GM12878 (cell line): ENCODE results near the gene SFXN5. TPM values are rescaled to one million over a fixed set of nuclear protein-coding genes. Genes with fewer than 3 reads are reported as not detected.

Experiments used
- ATAC-seq: fragments of 200-7000 bp; cut with Tn5 transposase; 3 replicates; pipeline ENCODE4 v1.9.1; 2020; ENCODE audit warnings: mild to moderate bottlenecking, moderate library complexity
- BruUV-seq: library from RNA; stranded (reverse); fragments of 400-500 nt; replicated peaks from 2 replicates; lab custom pipeline; 2021; lab: Mats Ljungman, UMichigan
- CTCF ChIA-PET: fragments of 300-600 bp; sonication (Branson Sonifier 250); formaldehyde crosslinking; extraction: SDS; loops from one replicate; lab custom pipeline; 2021; ENCODE audit warnings: inconsistent platforms; lab: Yijun Ruan, JAX
- POLR2A ChIA-PET: fragments of 350-600 bp; formaldehyde crosslinking; extraction: SDS; loops from one replicate; lab custom pipeline; 2021; ENCODE audit warnings: inconsistent platforms; lab: Charles Lee
- RAD21 ChIA-PET: fragments of 300-600 bp; sonication (Branson Sonifier 250); formaldehyde crosslinking; loops from one replicate; lab custom pipeline; 2023; ENCODE audit warnings: antibody characterized with exemption; ENCODE audit not compliant: unreplicated experiment; lab: Charles Lee
- SMC1A ChIA-PET: fragments of 300-600 bp; sonication (Branson Sonifier 250); formaldehyde crosslinking; loops from one replicate; lab custom pipeline; 2023; ENCODE audit not compliant: unreplicated experiment, uncharacterized antibody; lab: Charles Lee
- DNase-seq: peaks from one replicate; pipeline ENCODE4 v3.0.0-alpha.2; 2011; ENCODE audit warnings: low read depth, low spot score
- FAIRE-seq: peaks from 3 replicates; lab custom pipeline; 2011; peaks lifted over from hg19 to GRCh38; lab: Jason Lieb, UNC
- H2AFZ ChIP-seq: 2 replicates; pipeline ENCODE4 v1.6.0; 2011; ENCODE audit warnings: low read depth, low read length, control low read depth; ENCODE audit not compliant: control insufficient read depth
- H3K27ac ChIP-seq: 2 replicates; pipeline ENCODE4 v1.5.1; 2011; ENCODE audit warnings: control low read depth; ENCODE audit not compliant: control insufficient read depth, insufficient read depth
- H3K27me3 ChIP-seq, 2 experiments: replicated peaks in 1 of 2; 2 replicates each; pipeline versions ENCODE4 v1.6.0 to v1.6.1; 2011; ENCODE audit warnings: low read length in 1 of 2; ENCODE audit not compliant: control insufficient read depth in 2 of 2, insufficient read depth in 2 of 2
- H3K36me3 ChIP-seq, 2 experiments: 2 replicates each; pipeline ENCODE4 v1.5.1; 2011; ENCODE audit warnings: low read length in 1 of 2; ENCODE audit not compliant: control insufficient read depth in 2 of 2, insufficient read depth in 2 of 2
- H3K4me1 ChIP-seq: 2 replicates; pipeline ENCODE4 v1.6.1; 2011; ENCODE audit warnings: mild to moderate bottlenecking, low read length, moderate library complexity, mixed read lengths; ENCODE audit not compliant: control insufficient read depth, insufficient read depth
- H3K4me2 ChIP-seq: 2 replicates; pipeline ENCODE4 v1.6.0; 2011; ENCODE audit warnings: control low read depth; ENCODE audit not compliant: control insufficient read depth, insufficient read depth
- H3K4me3 ChIP-seq: fragments of 200-600 bp; sonication (generic); 2 replicates; pipeline ENCODE4 v1.5.1; 2016
- H3K79me2 ChIP-seq: 2 replicates; pipeline ENCODE4 v1.6.0; 2011; ENCODE audit warnings: low read length; ENCODE audit not compliant: control insufficient read depth, insufficient read depth
- H3K9ac ChIP-seq: 2 replicates; pipeline ENCODE4 v1.8.0; 2011; ENCODE audit warnings: low read length, control low read depth, mixed read lengths; ENCODE audit not compliant: control insufficient read depth, insufficient read depth
- H3K9me3 ChIP-seq: replicated peaks from 3 replicates; pipeline ENCODE4 v1.5.1; 2011; ENCODE audit warnings: mild to moderate bottlenecking, low read length; ENCODE audit not compliant: control insufficient read depth, insufficient read depth
- H4K20me1 ChIP-seq: 2 replicates; pipeline ENCODE4 v1.6.0; 2011; ENCODE audit not compliant: control insufficient read depth, insufficient read depth
- BCL11A ChIP-seq: IDR thresholded peaks from 2 replicates; pipeline ENCODE4 v1.6.1; 2011; ENCODE audit warnings: low read depth, low read length
- NFIC ChIP-seq: IDR thresholded peaks from 2 replicates; pipeline ENCODE4 v1.6.1; 2012; ENCODE audit warnings: low read depth, mild to moderate bottlenecking, inconsistent platforms, low read length, moderate library complexity
- NFXL1 ChIP-seq: fragments of 450-650 bp; IDR thresholded peaks from 2 replicates; pipeline ENCODE4 v1.6.1; 2017; ENCODE audit warnings: antibody characterized with exemption, mild to moderate bottlenecking, borderline replicate concordance
- PAX5 ChIP-seq: IDR thresholded peaks from 2 replicates; pipeline ENCODE4 v1.6.1; 2011; ENCODE audit warnings: low read depth, low read length, borderline replicate concordance
- POLR2A ChIP-seq: IDR thresholded peaks from 2 replicates; pipeline ENCODE4 v1.6.1; 2011; ENCODE audit warnings: low read depth, mild to moderate bottlenecking, low read length
- POLR2AphosphoS5 ChIP-seq: IDR thresholded peaks from 2 replicates; pipeline ENCODE4 v1.6.1; 2011; ENCODE audit warnings: mild to moderate bottlenecking, low read length, inconsistent platforms
- RCOR1 ChIP-seq: conservative IDR thresholded peaks from 2 replicates; pipeline ENCODE4 v1.6.1; 2012; ENCODE audit warnings: low read depth, low read length, improper control_type of control experiment
- STAT3 ChIP-seq: IDR thresholded peaks from 2 replicates; pipeline ENCODE4 v1.6.1; 2011; ENCODE audit warnings: low read depth, low read length, improper control_type of control experiment
- ZNF622 ChIP-seq: fragments of 450-650 bp; IDR thresholded peaks from 2 replicates; pipeline ENCODE4 v1.6.1; 2017; ENCODE audit warnings: mild to moderate bottlenecking, inconsistent platforms
- ZNF687 ChIP-seq: fragments of 450-650 bp; IDR thresholded peaks from 2 replicates; pipeline ENCODE4 v1.6.1; 2017; ENCODE audit warnings: mild to moderate bottlenecking, moderate library complexity
- WGBS: methylation state at CpG from one replicate; pipeline ENCODE4 v1.1.6; 2016; ENCODE audit warnings: low lambda C conversion rate; ENCODE audit not compliant: insufficient replicate concordance, insufficient coverage; ENCODE audit errors: missing lambda C conversion rate; 5-methylcytosine and 5-hydroxymethylcytosine counted together
- in situ Hi-C: fragments of 300-500 bp; cut with MboI; formaldehyde crosslinking; loops from 9 replicates; pipeline ENCODE4 v1.14.3; 2018; ENCODE audit warnings: mixed read lengths
- intact Hi-C: fragments of 100-400 bp; cut with micrococcal nuclease; formaldehyde crosslinking; loops from one replicate; pipeline ENCODE4 v1.14.2; 2022; ENCODE audit not compliant: unreplicated experiment
- polyA plus RNA-seq, 11 experiments: library from polyadenylated mRNA; depleted of rRNA in 4 of 11; unstranded in 6 of 11; stranded (reverse) in 5 of 11; fragments of >200 nt; fragmentation: Nextera tagmentation in 4 of 11; fragmentation: Illumina TruSeq in 1 of 11; extraction: Ambion mirVana in 4 of 11; extraction: Trizol in 1 of 11; gene quantifications; 1 replicate in 1 of 11; 2 replicates in 10 of 11; pipeline versions ENCODE4 v1.2.1 to v1.2.3, GENCODE V29; 2011 to 2016; ENCODE audit warnings: inconsistent platforms in 2 of 11, missing spikeins in 2 of 11, low read depth in 1 of 11
- total RNA-seq, 4 experiments: library from RNA; depleted of rRNA in 3 of 4; stranded (reverse); fragments of >200 nt in 3 of 4; fragmentation: Illumina TruSeq in 1 of 4; extraction: Trizol in 1 of 4; gene quantifications; 2 replicates each; pipeline versions ENCODE4 v1.2.1 to v1.2.3, GENCODE V29; 2013 to 2021

SFXN5 gene
- total and polyA plus RNA-seq, 10 of the 15 experiments (the other 5 are each of a cell fraction or from before 2014, with no cell fraction given), result 3.3 to 15.9 (median 11.2) TPM

GRCh38 chr2:72972352-72973136 lies 99.0 kb downstream of the SFXN5 start:
- Histone ChIP-seq H3K79me2 (no peaks in the 10 kb centered on the region), H4K20me1 (no peaks in the 10 kb centered on the region), H3K9me3 (no peaks in the 10 kb centered on the region), H2AFZ (no peak overlapping the region), H3K4me1 (no peaks in the 10 kb centered on the region), H3K4me3 (no peak overlapping the region), H3K27me3 (no peaks in the 10 kb centered on the region), H3K9ac (no peak overlapping the region), H3K36me3 (no peaks in the 10 kb centered on the region), H3K27ac (no peak overlapping the region), H3K4me2 (no peak overlapping the region)
- no peak for DNase-seq
- RAD21 ChIA-PET, result interaction anchor here (1.4 to 5.5 kb wide), 3 partner anchors 58 to 85 kb away, joined by 7 to 182 read pairs (median 7); partner anchors contain the start of gene SPR
- SMC1A ChIA-PET, result interaction anchor here (0.6 to 7.5 kb wide), 4 partner anchors 20 to 1340 kb away, joined by 3 to 134 read pairs (median 10); no protein-coding TSS in a partner anchor
- WGBS, result 53% methylated on average over 12 of the region's 12 CpGs
- in situ Hi-C loops, result loop anchor here (5.0 kb wide), 1 partner anchor 80 kb away; no protein-coding TSS in a partner anchor
- BruUV-seq, result no TSS peak
- CTCF ChIA-PET, result interaction anchor here (0.6 to 13.4 kb wide), 11 partner anchors 9 to 240 kb away, joined by 3 to 437 read pairs (median 7); partner anchors contain the start of gene SPR
- POLR2A ChIA-PET, result no interaction called here
- intact Hi-C loops, result loop anchor here (1.0 to 2.0 kb wide), 2 partner anchors 56 to 79 kb away; partner anchors contain the start of gene EMX1
- no peak for ATAC-seq
- TF ChIP-seq POLR2A (no peak), STAT3 (no peak), NFIC (no peak), BCL11A (no peak), POLR2AphosphoS5 (no peak), ZNF622 (no peak)
- no peak for FAIRE-seq

GRCh38 chr2:72971036-72971435 lies 100.5 kb downstream of the SFXN5 start:
- ChIA-PET SMC1A (interaction anchor here (2.0 kb wide), 1 partner anchor 78 kb away, joined by 13 read pairs; no protein-coding TSS in a partner anchor), POLR2A (no interaction called here), CTCF (interaction anchor here (13.4 kb wide), 1 partner anchor 79 kb away, joined by 437 read pairs; the partner anchor contains the start of gene SPR), RAD21 (interaction anchor here (1.0 kb wide), 1 partner anchor 78 kb away, joined by 4 read pairs; no protein-coding TSS in a partner anchor)
- DNase-seq (no peak), FAIRE-seq (no peak), ATAC-seq (no peak)
- Histone ChIP-seq H3K4me1 (no peaks in the 10 kb centered on the region), H3K4me3 (no peak overlapping the region), H3K36me3 (no peaks in the 10 kb centered on the region), H3K9ac (no peak overlapping the region), H3K27ac (no peak overlapping the region), H3K79me2 (no peaks in the 10 kb centered on the region), H2AFZ (no peak overlapping the region), H3K27me3 (no peaks in the 10 kb centered on the region), H3K9me3 (no peaks in the 10 kb centered on the region), H4K20me1 (no peaks in the 10 kb centered on the region), H3K4me2 (no peak overlapping the region)
- in situ Hi-C loops, result loop anchor here (5.0 kb wide), 1 partner anchor 79 kb away; no protein-coding TSS in a partner anchor
- WGBS, result 82% methylated on average over 7 of the region's 7 CpGs
- intact Hi-C loops, result no loop called here
- BruUV-seq, result no TSS peak
- TF ChIP-seq NFXL1, result no peak
- TF ChIP-seq RCOR1, result no peak
- TF ChIP-seq ZNF687, result no peak
- TF ChIP-seq PAX5, result no peak
- TF ChIP-seq POLR2AphosphoS5, result no peak
